Esophagus mucosa (tissue), 1 donor: ENCODE data around the gene COX8A. TPM values are rescaled to one million over a fixed set of nuclear protein-coding genes. Genes with fewer than 3 reads are reported as not detected.
A peak's percentile ranks its signal among the peaks of the same experiment; 100 is the strongest.

Experiments
- ATAC-seq: fragments of 200-7000 bp; cut with Tn5 transposase; one replicate; pipeline ENCODE4 v1.9.1; 2020
- total RNA-seq: library from RNA; stranded (reverse); gene quantifications from one replicate; pipeline ENCODE4 v1.2.4, GENCODE V29; 2023
- donor health status: DM: yes; HTN: yes; CAD: no.

Gene COX8A
- total RNA-seq, 1 donor from 2014 or later = 461 TPM

DNA sequence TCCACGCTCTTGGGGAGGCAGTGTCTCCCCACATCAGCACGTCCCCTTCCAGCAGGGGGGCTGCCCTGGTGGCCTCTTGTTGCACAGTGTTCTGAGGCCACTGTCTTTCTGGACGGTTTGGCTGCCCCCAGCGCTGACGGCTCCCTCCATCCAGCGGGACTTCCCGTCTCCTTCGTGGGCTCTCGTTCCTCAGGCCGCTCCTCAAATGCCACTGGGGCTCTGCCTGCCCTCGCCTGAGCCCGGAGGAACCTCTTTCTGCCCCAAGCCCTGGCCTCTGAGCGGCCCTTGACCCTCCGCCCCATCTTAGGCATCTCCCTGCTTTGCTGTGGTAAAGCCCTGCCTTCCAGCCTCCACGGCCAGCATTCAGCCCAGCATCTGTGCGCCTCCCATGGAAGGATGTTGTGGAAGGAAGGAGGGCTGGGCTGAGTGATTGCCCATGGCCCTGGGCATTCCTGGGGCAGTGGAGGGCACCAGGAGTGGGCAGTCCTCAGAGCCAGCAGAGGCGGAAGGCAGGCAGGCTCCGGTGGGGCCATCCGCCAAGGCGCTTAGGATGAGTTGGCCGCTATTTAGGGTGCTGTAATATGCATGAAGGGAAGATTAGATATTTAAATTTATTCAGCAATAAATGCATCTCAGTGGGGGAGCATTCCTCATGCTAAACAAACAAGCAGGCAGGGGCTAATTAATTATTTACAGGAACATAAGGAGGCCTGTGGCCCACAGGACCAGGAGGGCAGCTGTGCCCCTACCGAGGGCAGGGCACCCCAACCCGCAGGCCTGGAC lies 29.6 kb downstream of the COX8A start:
- no peak for ATAC-seq

GRCh38 chr11:64004590-64004984 lies 30.2 kb downstream of the COX8A start:
- ATAC-seq = no peak

DNA sequence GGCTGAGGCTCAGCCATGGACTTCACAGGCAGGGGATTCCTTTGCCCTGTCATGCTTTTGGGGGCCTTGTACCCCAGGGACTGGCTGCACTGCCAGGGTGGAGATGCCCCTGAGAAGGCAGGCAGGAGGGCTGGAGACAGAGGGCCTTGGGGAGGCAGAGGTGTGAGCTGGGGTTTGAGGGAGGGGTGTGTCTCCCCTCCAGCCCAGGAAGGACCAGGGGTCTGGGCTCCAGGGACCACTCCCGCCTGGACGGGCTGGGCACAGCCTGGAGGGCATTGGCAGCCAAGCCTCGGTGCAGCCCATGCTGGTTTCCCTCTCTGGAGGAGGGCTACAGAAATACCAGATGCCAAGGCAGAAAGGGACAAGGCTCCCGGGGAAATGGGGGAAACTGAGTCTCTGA lies 31.3 kb downstream of the COX8A start:
- ATAC-seq = no peak

GRCh38 chr11:64006398-64006797 lies 32.0 kb downstream of the COX8A start:
- ATAC-seq = no peak

DNA sequence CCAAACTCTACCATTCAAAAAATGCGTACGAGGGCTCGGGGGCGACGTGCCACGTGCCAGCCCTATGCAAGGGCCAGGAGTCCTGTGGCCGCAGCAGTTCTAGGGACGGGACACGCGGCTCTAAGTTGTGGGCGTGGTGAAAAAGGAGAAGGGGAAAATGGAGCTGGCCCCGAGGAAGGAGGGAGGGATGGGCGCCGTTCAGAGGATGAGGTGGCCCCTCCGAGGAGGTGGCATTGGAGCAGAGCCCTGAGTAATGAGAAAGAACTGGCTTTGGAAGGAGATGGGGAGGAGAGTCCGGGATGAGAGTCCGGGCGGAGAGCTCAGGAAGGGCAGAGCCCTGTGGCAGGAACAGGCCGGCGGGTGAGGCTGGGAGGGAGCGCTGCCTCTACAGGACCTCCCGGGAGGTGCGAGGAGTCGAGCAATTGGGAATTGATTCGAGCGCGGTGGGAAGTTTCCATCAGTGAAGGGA lies 32.8 kb downstream of the COX8A start:
- ATAC-seq = no peak

DNA sequence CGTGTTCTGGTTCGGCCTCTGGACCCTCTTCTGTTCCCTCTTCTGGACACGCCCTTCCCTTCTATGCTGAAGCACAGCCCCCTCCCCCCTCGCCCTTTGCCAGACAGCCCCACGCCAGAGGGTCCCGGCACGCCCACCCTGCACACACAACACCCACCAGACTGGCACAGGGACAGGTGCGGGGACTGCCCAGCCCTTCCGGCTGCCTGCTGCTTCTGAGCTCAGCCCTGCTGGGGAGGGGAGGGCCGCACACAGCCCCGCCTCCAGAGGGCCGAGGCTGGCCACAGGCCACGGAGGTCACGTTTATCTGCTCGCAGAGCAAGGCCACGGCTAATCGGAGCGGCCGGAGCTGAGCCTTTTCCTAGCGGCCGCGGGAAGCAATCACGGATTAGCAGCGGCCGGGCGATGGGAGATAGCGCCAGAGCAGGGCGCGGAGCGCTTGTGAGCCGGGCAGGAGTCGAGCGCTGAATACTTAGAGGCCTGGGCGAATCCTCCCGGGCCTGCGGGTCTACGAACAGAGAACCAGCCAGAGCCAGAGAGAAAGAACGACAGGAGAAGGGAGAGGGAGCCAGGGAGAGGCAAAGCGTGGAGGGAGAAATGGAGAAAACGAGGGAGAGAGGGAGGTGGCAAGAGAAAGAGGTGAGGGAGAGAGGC lies 33.3 kb downstream of the COX8A start:
- peak; percentile 53 for ATAC-seq

DNA sequence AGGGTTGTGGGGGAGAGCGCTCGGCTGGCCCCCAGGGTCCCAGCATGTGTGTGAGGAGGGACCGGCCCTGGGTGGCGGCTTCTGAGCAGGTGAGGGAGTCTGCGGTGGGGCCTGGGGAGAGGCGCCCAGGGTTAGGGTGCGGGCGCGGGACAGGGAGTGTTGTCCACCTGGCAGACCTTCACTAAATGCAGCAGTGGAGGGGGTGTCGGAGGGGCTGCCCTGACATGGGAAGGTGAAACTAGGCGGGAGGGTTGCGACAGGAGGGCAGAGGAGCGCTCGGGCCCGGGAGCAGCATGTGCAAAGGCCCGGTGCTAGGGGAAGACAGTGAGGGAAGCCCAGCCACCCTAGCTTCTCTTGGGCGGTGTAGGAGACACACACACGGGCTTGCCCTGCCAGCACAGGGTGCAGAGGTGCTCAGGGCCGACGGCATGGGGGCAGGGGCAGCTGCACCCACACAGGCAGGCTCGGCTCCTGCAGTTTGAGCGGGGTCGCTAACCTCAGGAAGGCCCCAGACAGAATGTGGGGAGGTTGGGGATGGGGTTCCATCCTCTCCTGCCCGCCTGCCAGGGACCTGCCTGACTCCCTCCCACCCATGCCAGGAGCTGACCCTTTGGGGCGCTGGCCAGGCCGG lies 34.0 kb downstream of the COX8A start:
- no peak for ATAC-seq

- no peak for ATAC-seq
Observed at GRCh38 chr11:64008914-64009633, 34.7 kb downstream of the COX8A start.

DNA sequence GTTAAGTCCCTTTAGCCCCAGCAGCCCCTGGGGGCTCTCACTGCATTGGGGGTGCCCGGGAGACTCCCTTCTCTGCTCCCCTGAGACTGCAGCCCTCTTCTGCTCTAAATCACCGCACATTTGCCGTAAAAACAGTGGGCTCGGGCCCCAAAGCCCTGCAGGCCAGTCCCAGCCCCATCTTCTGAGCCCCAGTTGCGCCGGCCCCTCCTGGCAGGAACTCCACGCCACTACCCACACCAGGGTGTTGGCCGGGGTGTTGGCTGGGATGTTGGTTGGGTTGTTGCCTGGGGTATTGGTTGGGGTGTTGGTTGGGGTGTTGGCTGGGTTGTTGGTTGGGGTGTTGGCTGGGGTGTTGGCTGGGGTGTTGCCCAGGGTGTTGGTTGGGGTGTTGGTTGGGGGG lies 35.3 kb downstream of the COX8A start:
- ATAC-seq = no peak

GRCh38 chr11:64010783-64011182 lies 36.4 kb downstream of the COX8A start:
- ATAC-seq = no peak

DNA sequence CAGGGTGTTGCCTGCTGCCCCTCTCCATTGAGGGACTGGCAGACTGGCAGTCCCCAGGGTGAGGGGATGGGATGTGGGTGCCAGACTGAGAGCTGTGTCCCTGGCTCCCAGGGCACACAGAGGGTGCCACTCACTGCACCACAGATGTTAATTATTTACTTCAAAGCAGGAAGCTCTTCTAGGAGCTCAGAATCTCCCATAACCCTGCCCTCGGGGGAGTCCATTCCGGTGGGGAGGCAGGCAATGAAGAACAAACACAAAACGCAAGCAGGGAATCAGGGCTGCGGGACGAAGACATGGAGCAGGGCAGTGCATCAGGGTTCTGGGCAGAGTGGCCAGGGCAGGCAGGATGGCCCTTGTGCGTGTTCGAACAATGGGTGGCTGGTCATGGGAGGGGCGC lies 37.0 kb downstream of the COX8A start:
- no peak for ATAC-seq

GRCh38 chr11:64013141-64013896 lies 38.9 kb downstream of the COX8A start:
- no peak for ATAC-seq

- ATAC-seq = no peak
Observed at GRCh38 chr11:64014356-64014755, 39.9 kb downstream of the COX8A start.

DNA sequence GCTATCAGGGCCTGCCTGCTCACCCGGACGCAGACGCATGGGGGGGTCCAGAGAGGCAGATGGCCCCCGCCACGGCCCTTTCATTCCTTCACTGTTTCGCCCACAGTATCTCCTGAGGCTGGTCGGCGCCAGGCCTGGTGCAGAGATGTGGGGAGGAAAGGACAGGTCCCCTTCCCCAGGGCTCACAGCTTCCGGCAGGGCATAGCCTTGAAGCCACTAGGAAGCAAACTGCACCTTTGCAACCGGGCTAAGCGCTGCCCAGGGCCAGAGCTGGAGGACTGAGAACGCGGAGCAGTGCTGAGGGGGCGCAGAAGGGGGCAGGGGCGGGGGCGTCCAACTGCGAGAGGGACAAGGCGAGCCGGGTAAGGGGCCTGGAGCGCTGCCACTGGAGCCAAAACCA lies 41.1 kb downstream of the COX8A start:
- no peak for ATAC-seq

DNA sequence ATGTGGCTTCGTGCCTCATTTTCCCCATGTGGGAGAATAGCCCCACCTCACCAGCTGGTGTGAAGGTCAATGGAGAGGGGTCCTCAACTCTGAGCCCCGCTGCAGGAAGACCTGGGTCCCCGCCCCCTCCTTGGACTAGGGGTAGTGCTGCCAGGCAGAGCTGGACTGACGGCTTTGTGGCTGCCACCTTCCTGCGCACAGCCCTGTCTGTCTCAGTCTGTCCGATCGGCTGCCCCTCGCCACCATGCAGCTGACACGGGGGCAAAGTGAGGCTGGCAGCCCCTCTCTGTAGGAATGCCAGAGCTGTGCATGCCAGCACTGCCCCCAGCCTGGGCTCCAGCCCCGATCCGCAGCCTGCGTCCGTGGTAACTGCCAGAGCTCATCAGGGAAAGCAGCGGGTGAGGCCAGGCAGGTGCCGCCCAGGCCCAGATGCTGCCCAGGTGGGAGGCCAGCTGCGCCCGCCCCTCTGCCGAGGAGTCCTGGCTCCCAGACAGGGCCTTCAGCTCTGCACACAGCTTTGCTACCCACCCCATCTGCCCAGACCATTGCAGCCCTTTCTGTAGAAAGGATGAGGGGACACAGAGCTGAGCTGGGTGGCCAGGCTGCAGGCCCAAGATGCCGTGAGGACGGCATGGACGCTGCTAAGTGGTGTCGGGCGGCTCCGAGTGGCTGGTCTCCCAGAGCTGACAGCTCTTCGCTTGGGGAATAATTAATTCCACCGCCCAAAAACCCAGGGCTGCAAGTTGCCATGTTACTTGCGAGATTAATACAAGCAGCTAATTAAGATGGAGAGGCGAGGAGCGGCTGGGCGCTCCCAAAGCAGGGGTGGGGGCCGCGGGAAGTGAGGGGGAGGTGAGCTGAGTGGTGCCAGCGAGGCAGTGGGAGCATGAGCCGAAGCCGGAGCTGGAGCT lies 41.8 kb downstream of the COX8A start:
- no peak for ATAC-seq

- ATAC-seq = no peak
Observed at GRCh38 chr11:64017945-64018224, 43.5 kb downstream of the COX8A start.

DNA sequence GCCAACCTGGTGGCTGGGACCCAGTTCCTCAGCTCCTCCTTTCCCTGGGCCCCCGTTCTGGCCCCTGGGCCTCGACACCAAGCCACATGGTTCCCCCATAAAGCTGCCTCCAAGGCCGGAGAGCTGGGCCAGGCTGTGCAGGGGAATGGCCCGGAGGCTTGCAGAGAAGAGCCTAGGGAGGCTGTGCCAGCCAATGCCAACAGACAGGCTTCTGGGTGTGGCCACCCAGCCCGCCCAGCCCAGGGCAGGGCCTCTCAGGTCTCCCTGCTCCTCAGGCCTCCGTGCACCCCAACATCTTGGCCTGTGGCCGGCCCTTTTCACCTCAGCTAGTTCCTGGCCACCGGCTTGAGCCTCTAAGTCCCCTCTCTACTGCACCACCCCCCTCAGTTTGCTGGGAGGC lies 43.9 kb downstream of the COX8A start:
- ATAC-seq = peak; percentile 76

DNA sequence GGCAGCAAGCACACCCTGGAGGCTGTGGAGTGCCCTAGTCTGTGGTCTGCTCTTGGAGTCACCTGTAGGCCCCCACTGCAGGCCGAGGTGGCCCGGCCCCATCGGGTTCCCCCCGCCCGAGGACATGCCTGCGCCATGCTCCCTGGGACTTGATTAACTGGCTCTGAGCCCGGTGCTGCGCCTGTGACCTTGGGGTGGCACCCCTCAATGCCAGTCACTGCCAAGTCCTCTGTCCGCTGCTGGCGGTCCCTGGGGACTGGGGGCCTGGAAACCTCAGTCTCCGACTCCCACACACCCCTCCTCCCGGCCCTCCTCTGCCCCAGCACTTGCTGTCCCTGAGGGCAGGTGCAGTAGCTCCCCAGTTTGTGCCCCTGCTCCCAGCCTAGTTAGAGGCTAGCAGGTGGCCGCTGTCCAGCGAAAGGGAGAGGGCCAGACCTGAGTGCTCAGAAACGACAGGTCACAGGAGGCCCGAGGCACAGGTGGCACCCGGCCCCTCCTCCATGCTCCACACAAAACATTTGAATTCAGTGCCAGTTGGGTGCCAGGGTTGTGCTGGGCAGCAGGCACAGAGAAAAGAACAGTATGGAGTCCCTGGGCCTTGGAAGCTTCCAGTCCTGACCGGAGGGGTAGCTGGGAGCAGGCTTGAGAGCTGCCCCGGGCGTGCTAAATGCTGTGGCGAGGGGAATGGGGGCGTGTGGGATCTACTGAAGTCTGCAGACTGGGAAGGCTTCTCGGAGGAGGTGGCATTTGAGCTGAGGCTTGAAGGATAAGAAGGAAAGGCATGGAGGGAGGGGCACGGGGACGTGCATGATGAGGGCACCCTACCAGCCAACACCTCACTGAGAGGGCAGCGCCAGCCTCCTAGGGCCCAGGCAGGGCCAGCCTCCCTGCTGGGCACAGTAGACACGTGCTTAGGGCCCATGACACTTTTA lies 45.0 kb downstream of the COX8A start:
- no peak for ATAC-seq

DNA sequence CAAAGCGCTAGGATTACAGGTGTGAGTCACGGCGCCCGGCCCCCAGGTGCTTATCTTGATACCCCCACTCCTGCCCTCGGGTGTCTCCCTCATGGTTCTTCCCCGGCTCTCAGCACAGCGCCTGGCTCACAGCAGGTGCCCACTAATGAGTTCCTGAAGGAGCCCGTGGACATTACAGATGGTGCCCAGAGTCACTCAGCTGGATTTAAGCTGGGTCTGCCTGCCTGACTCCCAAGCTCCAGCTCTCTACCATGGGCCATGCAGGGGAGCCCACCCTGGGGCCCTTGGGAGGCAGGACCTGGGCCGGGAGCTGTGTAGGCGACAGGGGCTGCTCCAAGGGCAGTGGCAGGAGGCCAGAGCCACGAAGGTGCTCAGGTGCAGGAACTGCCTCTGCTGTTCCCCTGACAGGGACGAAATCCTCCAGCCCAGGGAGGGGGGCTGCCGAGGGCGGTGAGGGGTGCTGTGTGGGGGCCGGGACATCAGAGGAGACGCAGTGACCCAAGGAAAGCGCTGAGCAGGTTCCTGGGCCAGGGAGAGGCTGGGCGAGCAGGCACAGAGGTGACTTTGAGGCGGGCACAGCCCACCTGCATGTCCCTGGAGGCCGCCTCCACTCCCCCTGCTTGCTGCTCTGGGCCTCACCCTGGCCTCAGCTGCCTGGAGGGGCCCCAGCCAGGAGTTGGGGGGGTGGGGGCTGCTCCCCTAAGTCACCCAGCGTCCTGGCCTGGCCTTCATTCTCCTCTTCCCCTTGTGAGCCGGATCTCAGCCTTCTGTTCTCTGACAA lies 46.7 kb downstream of the COX8A start:
- no peak for ATAC-seq

DNA sequence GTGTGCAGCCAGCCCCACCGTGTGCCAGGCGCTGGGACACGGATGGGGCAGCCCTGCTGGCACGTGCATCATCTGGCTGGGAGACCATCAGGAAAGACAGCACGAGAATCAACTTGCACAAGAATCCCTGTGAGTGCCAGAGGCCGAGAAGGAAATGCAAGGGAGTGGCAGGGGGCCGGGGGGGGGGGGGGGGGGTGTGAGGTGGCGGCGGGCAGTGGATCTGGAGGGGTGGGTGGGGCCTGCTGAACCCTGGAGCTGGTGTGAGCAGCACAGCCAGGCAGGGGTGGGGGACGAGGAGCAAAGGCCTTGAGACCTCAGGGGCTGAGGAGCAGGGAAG lies 47.3 kb downstream of the COX8A start:
- no peak for ATAC-seq
